ENCODE results near the gene CTBP2.

Gene CTBP2

DNA sequence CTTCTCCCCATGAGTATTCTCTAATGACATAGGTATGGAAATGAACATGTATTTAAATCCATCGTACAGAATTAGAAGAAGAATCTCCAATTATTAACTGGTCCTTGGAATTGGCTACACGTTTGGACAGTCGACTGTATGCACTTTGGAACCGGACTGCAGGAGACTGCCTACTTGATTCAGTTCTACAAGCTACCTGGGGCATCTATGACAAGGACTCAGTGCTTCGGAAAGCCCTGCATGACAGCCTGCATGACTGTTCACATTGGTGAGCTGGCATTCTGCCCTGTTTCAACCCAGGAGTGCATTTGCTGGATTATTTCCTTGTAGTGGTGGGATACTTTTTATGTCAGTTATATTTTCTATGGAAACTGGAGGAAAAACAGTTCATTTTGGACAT lies 186.2 kb downstream of the CTBP2 start:
- TF ChIP-seq, protein P1, sequence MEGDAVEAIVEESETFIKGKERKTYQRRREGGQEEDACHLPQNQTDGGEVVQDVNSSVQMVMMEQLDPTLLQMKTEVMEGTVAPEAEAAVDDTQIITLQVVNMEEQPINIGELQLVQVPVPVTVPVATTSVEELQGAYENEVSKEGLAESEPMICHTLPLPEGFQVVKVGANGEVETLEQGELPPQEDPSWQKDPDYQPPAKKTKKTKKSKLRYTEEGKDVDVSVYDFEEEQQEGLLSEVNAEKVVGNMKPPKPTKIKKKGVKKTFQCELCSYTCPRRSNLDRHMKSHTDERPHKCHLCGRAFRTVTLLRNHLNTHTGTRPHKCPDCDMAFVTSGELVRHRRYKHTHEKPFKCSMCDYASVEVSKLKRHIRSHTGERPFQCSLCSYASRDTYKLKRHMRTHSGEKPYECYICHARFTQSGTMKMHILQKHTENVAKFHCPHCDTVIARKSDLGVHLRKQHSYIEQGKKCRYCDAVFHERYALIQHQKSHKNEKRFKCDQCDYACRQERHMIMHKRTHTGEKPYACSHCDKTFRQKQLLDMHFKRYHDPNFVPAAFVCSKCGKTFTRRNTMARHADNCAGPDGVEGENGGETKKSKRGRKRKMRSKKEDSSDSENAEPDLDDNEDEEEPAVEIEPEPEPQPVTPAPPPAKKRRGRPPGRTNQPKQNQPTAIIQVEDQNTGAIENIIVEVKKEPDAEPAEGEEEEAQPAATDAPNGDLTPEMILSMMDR (IDR thresholded peaks at IDR 0.05; ENCODE audit: low read depth, low read length), result no peak
- Histone ChIP-seq H3K36me3 (peaks cover 9% of the 10 kb centered on the region), H3K9me3 (no peaks in the 10 kb centered on the region), H3K27me3 (no peaks in the 10 kb centered on the region), H3K4me3 (ENCODE audit: low read depth, low read length) (no peak overlapping the region), H3K4me1 (peaks cover 2% of the 10 kb centered on the region; the same call in 1 of the 2 replicates)
- DNase-seq, result no peak

DNA sequence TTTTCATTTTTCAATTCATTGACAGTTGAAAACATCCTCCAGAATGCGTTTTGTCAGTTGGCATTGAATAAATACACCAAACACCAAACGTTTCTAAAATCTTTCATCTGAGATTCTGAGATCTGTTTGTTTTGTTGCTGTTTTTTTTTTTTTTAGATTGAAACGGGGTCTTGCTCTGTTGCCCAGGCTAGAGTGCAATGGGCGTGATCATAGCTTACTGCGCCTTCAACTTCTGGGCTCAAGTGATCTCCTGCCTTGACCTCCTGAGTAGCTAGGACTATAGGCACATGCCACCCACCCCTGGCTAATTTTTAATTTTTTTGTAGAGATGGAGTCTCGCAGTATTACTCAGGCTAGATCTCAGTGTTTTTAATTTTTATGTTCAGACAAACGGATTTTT lies 187.7 kb downstream of the CTBP2 start:
- no peaks in the 10 kb centered on the region for H3K9me3 ChIP-seq
- no peaks in the 10 kb centered on the region for H3K4me1 ChIP-seq
- H3K36me3 ChIP-seq, result peaks cover 9% of the 10 kb centered on the region
- DNase-seq, result no peak
- no peaks in the 10 kb centered on the region for H3K27me3 ChIP-seq
- H3K4me3 ChIP-seq (ENCODE audit: low read depth, low read length), result no peak overlapping the region
- TF ChIP-seq, protein P1 (IDR thresholded peaks at IDR 0.05; ENCODE audit: low read depth, low read length), result no peak

DNA sequence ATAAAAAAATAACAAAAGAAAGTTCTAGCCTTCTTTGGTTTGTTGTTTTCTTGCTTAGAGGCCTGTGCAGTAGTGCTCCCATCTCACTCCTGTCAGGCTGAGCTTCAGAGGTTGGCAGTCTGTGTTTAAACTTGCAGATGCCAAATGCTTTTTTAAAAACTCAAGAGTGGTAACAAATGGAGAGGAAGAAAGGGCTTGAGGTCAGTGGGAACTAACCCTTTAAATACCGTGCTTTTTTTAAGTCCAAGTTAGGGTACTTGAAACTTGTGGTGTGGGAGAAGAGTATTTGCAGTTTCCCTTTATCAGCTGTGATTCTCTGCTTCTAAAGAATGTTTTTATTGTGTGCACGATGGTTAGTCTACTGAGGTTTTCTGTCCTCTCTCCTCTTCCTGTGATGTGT lies 189.1 kb downstream of the CTBP2 start:
- Histone ChIP-seq H3K27me3 (no peaks in the 10 kb centered on the region), H3K9me3 (no peaks in the 10 kb centered on the region), H3K36me3 (peaks cover 17% of the 10 kb centered on the region), H3K4me3 (ENCODE audit: low read depth, low read length) (no peak overlapping the region), H3K4me1 (no peaks in the 10 kb centered on the region)
- DNase-seq, result no peak
- TF ChIP-seq, protein P1 (IDR thresholded peaks at IDR 0.05; ENCODE audit: low read depth, low read length), result no peak

DNA sequence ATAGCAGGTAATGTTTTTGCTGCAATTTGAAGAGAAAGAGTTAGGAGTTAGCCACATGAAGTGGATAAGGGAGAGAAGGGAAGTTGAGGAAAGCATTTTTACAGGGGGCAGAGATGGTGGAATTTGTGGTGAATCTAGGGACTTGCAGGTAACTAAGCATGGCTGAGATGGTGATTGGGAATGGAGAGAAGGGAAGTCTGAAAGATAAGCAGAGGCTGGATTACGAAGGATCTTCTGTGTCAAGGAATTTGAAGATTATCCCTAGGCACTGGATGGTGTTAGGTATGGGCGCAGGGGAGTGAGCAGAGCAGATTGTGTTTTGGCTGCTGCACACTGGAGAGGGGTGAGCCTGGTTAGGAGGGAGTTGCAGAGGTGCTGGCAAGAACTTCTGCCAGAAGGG lies 193.1 kb downstream of the CTBP2 start:
- DNase-seq, result no peak
- H3K9me3 ChIP-seq, result no peaks in the 10 kb centered on the region
- H3K4me3 ChIP-seq (ENCODE audit: low read depth, low read length), result no peak overlapping the region
- H3K36me3 ChIP-seq, result peaks cover 8% of the 10 kb centered on the region
- H3K4me1 ChIP-seq, result no peaks in the 10 kb centered on the region
- H3K27me3 ChIP-seq, result no peaks in the 10 kb centered on the region
- TF ChIP-seq, protein P1 (IDR thresholded peaks at IDR 0.05; ENCODE audit: low read depth, low read length), result no peak

DNA sequence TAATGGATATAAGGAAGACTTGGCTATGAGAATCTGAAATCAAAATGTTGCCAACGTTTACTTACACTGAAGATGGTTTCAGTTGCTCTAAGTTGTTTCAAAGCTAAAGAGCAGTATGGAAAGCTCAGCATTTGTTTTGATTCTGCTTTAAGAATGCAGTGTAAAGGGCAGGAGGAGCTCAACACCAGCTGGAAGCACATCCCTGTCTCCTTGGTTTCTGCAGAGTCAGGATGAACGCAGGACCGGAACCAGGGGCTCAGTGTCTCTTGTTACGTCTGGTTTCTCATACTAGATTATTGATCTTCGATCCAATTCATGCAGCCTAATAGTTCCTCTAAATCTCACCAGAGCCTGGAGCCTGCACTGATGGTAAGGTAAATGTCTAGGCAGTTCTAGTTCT lies 194.4 kb downstream of the CTBP2 start:
- Histone ChIP-seq H3K4me3 (ENCODE audit: low read depth, low read length) (no peak overlapping the region), H3K4me1 (no peaks in the 10 kb centered on the region), H3K27me3 (no peaks in the 10 kb centered on the region), H3K9me3 (no peaks in the 10 kb centered on the region), H3K36me3 (peaks cover 8% of the 10 kb centered on the region)
- TF ChIP-seq, protein P1 (IDR thresholded peaks at IDR 0.05; ENCODE audit: low read depth, low read length), result no peak
- no peak for DNase-seq

DNA sequence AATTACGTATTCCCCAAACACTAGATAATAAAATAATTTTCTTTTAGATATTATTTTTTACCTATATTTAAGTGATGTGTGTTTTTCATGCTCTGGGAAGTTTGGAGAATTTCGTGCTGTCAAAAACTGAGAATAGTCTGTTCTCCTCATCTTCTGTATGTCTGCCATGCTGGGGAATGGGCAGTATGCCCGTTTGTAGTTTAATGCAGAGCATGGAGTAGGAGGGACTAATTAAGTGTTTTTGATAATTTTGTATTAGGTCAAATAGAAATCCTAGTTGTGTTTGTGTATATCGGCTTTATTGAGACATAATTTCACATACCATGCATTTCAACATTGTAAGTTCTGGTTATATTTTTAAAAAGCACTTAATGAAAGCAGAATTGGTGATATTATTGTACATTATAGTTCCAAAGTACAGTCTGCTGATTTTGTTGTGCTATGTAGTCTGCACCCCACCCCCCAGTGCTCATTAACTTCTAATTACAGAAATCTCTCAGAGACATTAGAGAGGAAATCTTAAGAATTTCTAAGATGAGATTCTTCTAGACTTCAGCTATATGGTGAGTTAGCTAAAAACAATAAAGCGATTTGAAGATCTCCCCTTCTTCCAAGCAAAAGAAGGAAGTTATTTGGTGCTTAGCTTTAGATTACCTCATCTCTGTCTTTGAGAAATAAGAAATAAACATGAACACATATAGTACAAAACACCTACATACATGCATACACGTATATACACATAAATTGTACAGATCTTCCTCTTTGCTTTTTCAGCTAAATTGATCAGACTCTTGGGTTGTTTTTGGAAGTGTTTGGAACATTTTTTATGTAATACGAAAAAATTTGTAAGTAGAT lies 196.3 kb downstream of the CTBP2 start:
- Histone ChIP-seq H3K4me3 (ENCODE audit: low read depth, low read length) (no peak overlapping the region), H3K36me3 (peaks cover 8% of the 10 kb centered on the region)
- TF ChIP-seq, protein P1 (IDR thresholded peaks at IDR 0.05; ENCODE audit: low read depth, low read length), result no peak

More for the DNA sequence above, 196.3 kb downstream of the CTBP2 start:
- no peak for DNase-seq
- Histone ChIP-seq H3K27me3 (no peaks in the 10 kb centered on the region), H3K9me3 (no peaks in the 10 kb centered on the region), H3K4me1 (no peaks in the 10 kb centered on the region)
